KOPT-K1 (cell line): Measurements from ENCODE around the gene PHYHD1.
"Not testable (repeated sequence)": the region's sequence is repeated elsewhere in the genome, so short reads cannot be mapped to it uniquely, and the experiment has no call there.

Experiments used
- H3K27ac ChIP-seq: fragments of 200-600 bp; sonication (generic); 2 replicates; pipeline ENCODE4 v1.5.1; 2016; ENCODE audit warnings: antibody characterized with exemption, mild to moderate bottlenecking, low read depth, low read length; ENCODE audit not compliant: poor library complexity, severe bottlenecking
- H3K36me3 ChIP-seq: fragments of 200-600 bp; sonication (generic); 2 replicates; pipeline ENCODE4 v1.5.1; 2017; ENCODE audit warnings: antibody characterized with exemption, mild to moderate bottlenecking, low read length, moderate library complexity; ENCODE audit not compliant: insufficient read depth
- H3K9me3 ChIP-seq: fragments of 200-600 bp; sonication (generic); 2 replicates; pipeline ENCODE4 v1.5.1; 2017; ENCODE audit warnings: antibody characterized with exemption, low read length, mild to moderate bottlenecking; ENCODE audit not compliant: insufficient read depth, poor library complexity, severe bottlenecking

Gene PHYHD1

GRCh38 chr9:128961403-128961802 lies 40.6 kb downstream of the PHYHD1 start:
- H3K9me3 ChIP-seq, H3K27ac ChIP-seq: not testable (repeated sequence)
- peaks cover 82% of the 10 kb centered on the region for H3K36me3 ChIP-seq

GRCh38 chr9:128969491-128969890 lies 48.7 kb downstream of the PHYHD1 start:
- Histone ChIP-seq H3K36me3 (peaks cover 88% of the 10 kb centered on the region), H3K27ac (no peak overlapping the region)

GRCh38 chr9:128972956-128973355 lies 52.2 kb downstream of the PHYHD1 start:
- no peaks in the 10 kb centered on the region for H3K9me3 ChIP-seq
- H3K36me3 ChIP-seq = peaks cover 95% of the 10 kb centered on the region
- H3K27ac ChIP-seq = no peak overlapping the region

More at GRCh38 chr9:128969491-128969890, 48.7 kb downstream of the PHYHD1 start:
- no peaks in the 10 kb centered on the region for H3K9me3 ChIP-seq

GRCh38 chr9:128979111-128979510 lies 58.3 kb downstream of the PHYHD1 start:
- peaks cover 95% of the 10 kb centered on the region for H3K36me3 ChIP-seq
- H3K9me3 ChIP-seq = no peaks in the 10 kb centered on the region
- no peak overlapping the region for H3K27ac ChIP-seq

- Histone ChIP-seq H3K36me3 (peaks cover 99% of the 10 kb centered on the region), H3K9me3 (no peaks in the 10 kb centered on the region), H3K27ac (no peak overlapping the region)
Observed at GRCh38 chr9:128983536-128983935, 62.8 kb downstream of the PHYHD1 start.

- peaks cover 89% of the 10 kb centered on the region for H3K36me3 ChIP-seq
- no peaks in the 10 kb centered on the region for H3K9me3 ChIP-seq
- no peak overlapping the region for H3K27ac ChIP-seq
Observed at GRCh38 chr9:128986671-128987070, 65.9 kb downstream of the PHYHD1 start.

GRCh38 chr9:128987805-128988204 lies 67.0 kb downstream of the PHYHD1 start:
- Histone ChIP-seq H3K9me3 (no peaks in the 10 kb centered on the region), H3K36me3 (peaks cover 88% of the 10 kb centered on the region), H3K27ac (no peak overlapping the region)
